Tibial nerve (tissue), 4 donors: ENCODE measurements around the gene MICU2.
"Not testable (repeated sequence)": the region's sequence is repeated elsewhere in the genome, so short reads cannot be mapped to it uniquely, and the experiment has no call there.

ENCODE experiments used
- EP300 ChIP-seq, 2 donors: sonication (generic); formaldehyde crosslinking; IDR thresholded peaks; one replicate each; pipeline ENCODE4 v1.6.1; 2017; ENCODE audit warnings: antibody characterized with exemption in 2 of 2, mild to moderate bottlenecking in 1 of 2
- TF ChIP-seq, protein P1 (sequence below), 5 experiments: fragments of 200-600 bp in 3 of 5; fragments of 450-650 bp in 2 of 5; sonication (generic) in 3 of 5; IDR thresholded peaks; one replicate each; pipeline ENCODE4 v1.5.1; 2016 to 2019; ENCODE audit warnings: antibody characterized with exemption in 5 of 5, mild to moderate bottlenecking in 3 of 5, moderate library complexity in 2 of 5

DNA sequence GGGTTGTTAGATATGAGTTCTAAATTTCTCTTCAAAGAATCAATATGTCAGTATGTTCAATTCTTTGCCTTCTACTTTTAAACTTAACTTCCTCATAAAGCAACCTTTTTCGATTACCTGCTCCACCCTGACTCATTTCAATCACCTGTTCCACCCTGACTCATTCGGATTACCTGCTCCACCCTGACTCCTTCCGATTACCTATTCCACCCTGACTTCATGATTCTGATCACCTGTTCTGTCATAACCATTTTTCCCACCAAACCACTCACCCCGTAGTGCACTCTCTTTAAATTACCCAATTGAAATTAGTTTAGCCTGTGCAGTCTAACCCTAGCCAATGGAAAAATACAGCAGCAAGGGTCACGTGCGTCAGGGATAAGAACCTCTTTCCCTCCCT, 14.5 kb downstream of the MICU2 start:
- TF ChIP-seq, protein P1, sequence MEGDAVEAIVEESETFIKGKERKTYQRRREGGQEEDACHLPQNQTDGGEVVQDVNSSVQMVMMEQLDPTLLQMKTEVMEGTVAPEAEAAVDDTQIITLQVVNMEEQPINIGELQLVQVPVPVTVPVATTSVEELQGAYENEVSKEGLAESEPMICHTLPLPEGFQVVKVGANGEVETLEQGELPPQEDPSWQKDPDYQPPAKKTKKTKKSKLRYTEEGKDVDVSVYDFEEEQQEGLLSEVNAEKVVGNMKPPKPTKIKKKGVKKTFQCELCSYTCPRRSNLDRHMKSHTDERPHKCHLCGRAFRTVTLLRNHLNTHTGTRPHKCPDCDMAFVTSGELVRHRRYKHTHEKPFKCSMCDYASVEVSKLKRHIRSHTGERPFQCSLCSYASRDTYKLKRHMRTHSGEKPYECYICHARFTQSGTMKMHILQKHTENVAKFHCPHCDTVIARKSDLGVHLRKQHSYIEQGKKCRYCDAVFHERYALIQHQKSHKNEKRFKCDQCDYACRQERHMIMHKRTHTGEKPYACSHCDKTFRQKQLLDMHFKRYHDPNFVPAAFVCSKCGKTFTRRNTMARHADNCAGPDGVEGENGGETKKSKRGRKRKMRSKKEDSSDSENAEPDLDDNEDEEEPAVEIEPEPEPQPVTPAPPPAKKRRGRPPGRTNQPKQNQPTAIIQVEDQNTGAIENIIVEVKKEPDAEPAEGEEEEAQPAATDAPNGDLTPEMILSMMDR (IDR thresholded peaks at IDR 0.05) = not testable (repeated sequence)
- not testable (repeated sequence) for TF ChIP-seq EP300 (IDR thresholded peaks at IDR 0.05)
